Measurements from ENCODE around the gene ARHGEF5.
"Not testable (repeated sequence)": the region's sequence is repeated elsewhere in the genome, so short reads cannot be mapped to it uniquely, and the experiment has no call there.

GRCh38 chr7:144369221-144369620, 14.0 kb downstream of the ARHGEF5 start:
- not testable (repeated sequence) for TF ChIP-seq CTCF (conservative IDR thresholded peaks at IDR 0.05 in 1 of 2, IDR thresholded peaks at IDR 0.05 in 1 of 2; ENCODE audit: low read depth in 1 of 2, low read length in 2 of 2); EZH2 (IDR thresholded peaks at IDR 0.05; ENCODE audit: low read length, missing control alignments)
